GM12892 (cell line): ENCODE measurements around the gene ASCL1.

ENCODE experiments used
- POLR2A ChIP-seq: IDR thresholded peaks from 2 replicates; pipeline ENCODE4 v1.6.1; 2011; ENCODE audit warnings: low read depth, low read length, control low read depth
- POLR2AphosphoS5 ChIP-seq: IDR thresholded peaks from 2 replicates; pipeline ENCODE4 v1.6.1; 2011; ENCODE audit warnings: low read depth, low read length, control low read depth
- TAF1 ChIP-seq: IDR thresholded peaks from 2 replicates; pipeline ENCODE4 v1.6.1; 2011; ENCODE audit warnings: low read depth, mild to moderate bottlenecking, control low read depth, low read length, borderline replicate concordance

DNA sequence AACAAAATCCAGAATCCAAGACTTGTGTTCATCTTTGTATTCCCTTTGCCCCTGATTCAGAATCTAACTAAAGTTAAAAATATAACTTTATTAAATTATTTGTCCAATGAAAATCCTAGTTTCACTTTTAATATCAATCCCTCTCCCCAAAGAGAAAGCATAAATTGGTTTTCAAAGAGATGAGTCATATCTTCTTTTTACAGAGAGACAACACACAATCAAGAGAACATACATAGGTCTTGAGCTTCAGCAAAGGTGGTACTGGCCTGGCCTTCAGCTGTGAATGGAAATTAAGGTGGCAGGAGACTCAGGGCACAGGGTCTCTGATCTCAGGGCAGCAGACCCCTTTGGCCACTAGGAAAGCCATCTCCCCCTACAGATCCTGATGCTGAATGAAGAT, 4.3 kb upstream of the ASCL1 start:
- no peak for TF ChIP-seq POLR2A
- no peak for TF ChIP-seq POLR2AphosphoS5
- TF ChIP-seq TAF1: no peak
